ENCODE results near the gene FHAD1.

The FHAD1 gene

DNA sequence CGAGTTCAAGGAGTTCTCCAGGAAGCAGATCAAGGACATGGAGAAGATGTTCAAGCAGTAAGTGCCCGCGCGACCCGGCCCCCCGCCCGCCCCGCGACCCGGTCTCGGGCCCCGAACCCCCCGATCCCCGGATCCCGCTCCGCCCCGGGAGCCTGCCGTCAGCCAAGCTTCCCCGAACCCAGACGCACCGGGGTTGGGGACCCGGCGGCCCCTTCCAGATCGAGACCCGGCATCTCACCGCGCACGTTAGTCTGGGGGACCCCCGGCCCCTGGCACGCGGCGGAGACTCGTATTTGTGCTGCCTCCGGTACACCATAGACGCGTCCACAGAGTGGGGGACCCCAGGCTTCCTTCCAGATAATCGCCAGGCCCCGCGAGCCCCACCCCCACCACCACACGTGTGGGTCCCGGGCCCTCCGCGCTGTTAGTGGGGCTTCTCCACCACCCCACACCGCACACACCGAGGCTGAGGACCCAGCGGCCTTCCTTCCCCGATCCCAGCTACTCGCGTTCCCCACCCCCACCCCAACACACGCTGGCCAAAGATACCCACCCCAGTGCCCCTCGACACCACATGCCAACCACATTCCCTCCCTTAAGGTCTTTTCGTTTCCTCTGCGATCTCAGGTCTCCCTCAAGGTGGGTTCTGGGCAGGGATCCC is 163.3 kb downstream of the FHAD1 start:
- 4% methylated on average over 53 of the region's 53 CpGs for WGBS
- H3K27me3 ChIP-seq (ENCODE audit: insufficient read depth, low read length): peaks cover 36% of the 10 kb centered on the region
- H3K36me3 ChIP-seq (ENCODE audit: insufficient read depth, low read length): no peaks in the 10 kb centered on the region
- H3K4me3 ChIP-seq (ENCODE audit: low read length): peak overlapping the region; percentile 77
- H3K4me1 ChIP-seq (ENCODE audit: insufficient read depth, low read length): peaks cover 11% of the 10 kb centered on the region
- H3K27ac ChIP-seq (ENCODE audit: low read depth, low read length): no peak overlapping the region
- H3K9ac ChIP-seq (ENCODE audit: low read depth, low read length): peak overlapping the region; percentile 44; the same call in 1 of the 2 replicates
- H3K9me3 ChIP-seq (ENCODE audit: insufficient read depth, low read depth, low read length): no peaks in the 10 kb centered on the region

DNA sequence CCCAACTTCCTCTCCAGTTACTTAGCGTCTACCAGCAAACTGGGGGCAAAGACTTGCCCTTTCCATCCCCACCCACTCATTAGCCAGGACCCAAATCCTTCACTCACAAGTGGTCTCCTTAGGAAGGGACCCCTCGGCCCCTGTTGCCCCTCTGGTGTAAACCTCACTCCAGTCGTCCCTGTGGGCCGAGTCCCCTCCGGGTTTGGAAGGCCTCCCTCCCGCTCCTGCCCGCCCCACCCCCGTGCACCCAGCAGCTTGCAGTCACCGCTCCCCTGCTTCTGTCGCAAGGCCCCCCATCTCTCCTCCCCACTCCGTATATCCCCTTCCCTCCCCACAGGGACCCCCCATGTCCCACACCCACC is 163.8 kb downstream of the FHAD1 start:
- Histone ChIP-seq H3K9ac (ENCODE audit: low read depth, low read length) (no peak overlapping the region), H3K36me3 (ENCODE audit: insufficient read depth, low read length) (no peaks in the 10 kb centered on the region), H3K4me1 (ENCODE audit: insufficient read depth, low read length) (peaks cover 11% of the 10 kb centered on the region), H3K9me3 (ENCODE audit: insufficient read depth, low read depth, low read length) (no peaks in the 10 kb centered on the region), H3K4me3 (ENCODE audit: low read length) (peak overlapping the region; percentile 77), H3K27ac (ENCODE audit: low read depth, low read length) (no peak overlapping the region), H3K27me3 (ENCODE audit: insufficient read depth, low read length) (peaks cover 36% of the 10 kb centered on the region)
- 60% methylated on average over 11 of the region's 11 CpGs for whole genome bisulfite sequencing

DNA sequence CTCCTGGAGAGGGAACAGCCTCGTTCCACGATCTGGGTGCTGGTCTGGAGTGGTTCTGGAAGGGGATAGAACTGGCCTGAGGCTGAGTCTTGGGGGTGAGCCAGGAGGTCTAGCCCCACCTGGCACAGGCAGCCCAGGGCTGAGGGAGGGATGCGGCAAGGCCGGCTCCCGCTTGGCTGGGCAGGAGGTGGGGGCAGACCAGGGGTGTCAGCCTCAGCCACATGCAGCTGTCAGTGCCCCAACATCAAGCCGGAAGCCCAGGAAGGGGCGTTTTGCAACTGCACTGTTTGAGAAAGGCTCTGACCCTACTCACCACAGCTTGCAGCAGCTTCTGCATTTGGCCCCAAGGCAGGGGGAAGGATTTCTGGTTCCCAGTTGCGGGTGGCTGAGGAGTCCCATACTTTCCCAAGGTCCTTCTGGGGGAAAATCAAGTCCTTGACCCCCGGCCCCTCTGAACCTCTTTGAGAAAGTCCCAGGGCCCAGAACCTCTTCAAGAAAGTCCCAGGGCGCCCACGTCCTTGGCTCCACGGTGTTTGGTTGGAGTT is 164.6 kb downstream of the FHAD1 start:
- Histone ChIP-seq H3K36me3 (ENCODE audit: insufficient read depth, low read length) (no peaks in the 10 kb centered on the region), H3K9me3 (ENCODE audit: insufficient read depth, low read depth, low read length) (no peaks in the 10 kb centered on the region), H3K27me3 (ENCODE audit: insufficient read depth, low read length) (peaks cover 36% of the 10 kb centered on the region), H3K27ac (ENCODE audit: low read depth, low read length) (no peak overlapping the region), H3K4me3 (ENCODE audit: low read length) (no peak overlapping the region), H3K9ac (ENCODE audit: low read depth, low read length) (no peak overlapping the region), H3K4me1 (ENCODE audit: insufficient read depth, low read length) (peaks cover 11% of the 10 kb centered on the region)
- WGBS: 64% methylated on average over 12 of the region's 12 CpGs

DNA sequence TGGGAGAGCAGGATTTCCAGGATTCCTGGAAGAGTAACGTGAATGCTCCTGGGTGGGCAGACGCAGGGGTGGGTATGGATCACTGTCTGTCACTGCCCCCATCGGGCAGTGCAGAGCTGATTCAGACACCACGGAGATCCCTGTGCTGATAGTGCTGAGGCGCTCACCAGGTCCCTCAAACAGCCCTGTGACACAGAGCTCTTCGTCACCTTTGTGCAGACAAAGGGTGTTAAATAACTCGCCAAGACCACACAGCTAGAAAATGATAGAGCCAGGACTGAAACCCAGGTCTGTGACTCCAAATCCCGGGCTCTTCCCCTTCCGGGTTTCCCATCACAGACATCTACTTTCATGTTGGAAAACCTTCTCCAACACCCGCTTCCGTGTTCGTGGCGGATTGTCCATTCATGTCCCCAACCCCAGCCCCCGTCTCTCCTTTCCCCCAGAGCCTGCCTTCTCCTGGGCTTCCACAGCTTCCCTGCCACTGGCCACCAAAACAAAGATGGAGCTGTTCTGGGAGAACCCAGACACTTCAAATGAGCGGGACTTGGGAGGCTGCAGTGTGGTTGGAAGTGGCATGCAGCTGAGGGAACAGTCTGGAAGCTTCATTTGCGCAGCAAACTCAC is 165.3 kb downstream of the FHAD1 start:
- no peaks in the 10 kb centered on the region for H3K9me3 ChIP-seq (ENCODE audit: insufficient read depth, low read depth, low read length)
- no peak overlapping the region for H3K9ac ChIP-seq (ENCODE audit: low read depth, low read length)
- peaks cover 36% of the 10 kb centered on the region for H3K27me3 ChIP-seq (ENCODE audit: insufficient read depth, low read length)
- 78% methylated on average over 16 of the region's 16 CpGs for WGBS
- no peak overlapping the region for H3K4me3 ChIP-seq (ENCODE audit: low read length)
- peaks cover 11% of the 10 kb centered on the region for H3K4me1 ChIP-seq (ENCODE audit: insufficient read depth, low read length)
- H3K27ac ChIP-seq (ENCODE audit: low read depth, low read length): no peak overlapping the region
- H3K36me3 ChIP-seq (ENCODE audit: insufficient read depth, low read length): no peaks in the 10 kb centered on the region

DNA sequence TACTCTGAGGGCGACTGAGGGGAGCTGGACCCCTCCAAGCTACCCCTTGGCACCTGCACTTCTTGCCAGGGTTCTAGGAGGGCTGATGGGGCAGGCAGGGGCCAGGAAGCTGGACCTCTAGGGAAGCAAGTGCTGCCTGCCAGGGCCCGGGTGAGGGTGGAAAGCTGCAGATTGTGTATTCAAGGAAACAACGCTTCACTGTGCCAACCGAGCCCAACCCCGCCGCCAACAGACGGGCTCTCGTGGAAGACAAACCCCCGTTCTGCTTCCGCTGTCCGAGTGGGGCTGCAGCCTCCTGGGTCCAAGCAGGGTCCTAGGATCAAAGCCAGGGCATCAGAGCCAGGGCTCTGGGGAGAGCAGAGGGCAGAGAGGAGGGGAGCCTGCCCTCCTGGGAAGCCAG is 165.8 kb downstream of the FHAD1 start:
- no peak overlapping the region for H3K4me3 ChIP-seq (ENCODE audit: low read length)
- H3K4me1 ChIP-seq (ENCODE audit: insufficient read depth, low read length): peaks cover 11% of the 10 kb centered on the region
- H3K9me3 ChIP-seq (ENCODE audit: insufficient read depth, low read depth, low read length): no peaks in the 10 kb centered on the region
- 93% methylated on average over 11 of the region's 11 CpGs for WGBS
- no peak overlapping the region for H3K9ac ChIP-seq (ENCODE audit: low read depth, low read length)
- H3K27me3 ChIP-seq (ENCODE audit: insufficient read depth, low read length): peaks cover 36% of the 10 kb centered on the region
- no peaks in the 10 kb centered on the region for H3K36me3 ChIP-seq (ENCODE audit: insufficient read depth, low read length)
- H3K27ac ChIP-seq (ENCODE audit: low read depth, low read length): no peak overlapping the region

DNA sequence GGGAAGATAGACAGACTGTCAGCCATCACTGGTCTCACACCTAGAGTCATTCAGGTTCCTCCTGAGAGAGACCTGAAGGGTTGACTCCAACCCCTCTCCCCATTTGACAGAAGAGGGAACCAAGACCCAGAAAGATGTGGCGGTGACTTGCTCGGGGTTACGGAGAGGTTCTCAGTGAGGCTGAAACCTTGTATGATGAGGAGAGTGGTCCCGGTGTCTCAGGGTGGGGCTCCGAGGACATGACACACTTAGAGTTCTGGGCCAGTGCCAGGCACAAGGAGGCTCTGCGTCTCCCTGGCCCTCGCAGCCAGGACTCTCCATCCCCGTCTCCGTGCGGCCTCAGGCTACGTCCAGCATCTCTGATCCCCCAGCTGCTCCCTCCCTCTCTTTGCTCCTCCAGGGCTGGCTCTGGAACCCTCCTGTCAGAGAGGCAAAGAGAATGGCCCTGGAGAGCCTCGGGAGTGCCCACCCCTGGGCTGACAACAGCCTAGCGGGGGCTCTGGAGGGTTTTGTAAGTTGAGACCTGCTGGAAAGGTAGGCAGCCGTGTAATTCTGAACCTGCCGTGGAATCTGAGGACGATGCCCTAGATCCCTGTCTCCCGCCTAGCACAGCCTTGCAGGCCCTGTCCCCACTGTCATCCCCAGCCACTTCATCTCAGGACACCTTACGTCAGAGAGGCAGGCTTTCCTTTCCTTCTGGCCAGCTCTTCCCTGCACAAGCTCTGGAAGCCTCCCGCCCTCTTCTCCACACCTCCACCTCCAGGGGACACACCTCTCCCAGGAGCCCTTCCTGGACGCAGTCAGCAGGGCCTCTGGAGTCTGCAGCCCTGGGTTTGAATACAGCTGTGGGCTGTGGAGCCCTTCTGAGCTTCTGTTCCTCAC is 166.8 kb downstream of the FHAD1 start:
- 85% methylated on average over 20 of the region's 20 CpGs for WGBS
- no peak overlapping the region for H3K27ac ChIP-seq (ENCODE audit: low read depth, low read length)
- peaks cover 9% of the 10 kb centered on the region for H3K4me1 ChIP-seq (ENCODE audit: insufficient read depth, low read length)

DNA sequence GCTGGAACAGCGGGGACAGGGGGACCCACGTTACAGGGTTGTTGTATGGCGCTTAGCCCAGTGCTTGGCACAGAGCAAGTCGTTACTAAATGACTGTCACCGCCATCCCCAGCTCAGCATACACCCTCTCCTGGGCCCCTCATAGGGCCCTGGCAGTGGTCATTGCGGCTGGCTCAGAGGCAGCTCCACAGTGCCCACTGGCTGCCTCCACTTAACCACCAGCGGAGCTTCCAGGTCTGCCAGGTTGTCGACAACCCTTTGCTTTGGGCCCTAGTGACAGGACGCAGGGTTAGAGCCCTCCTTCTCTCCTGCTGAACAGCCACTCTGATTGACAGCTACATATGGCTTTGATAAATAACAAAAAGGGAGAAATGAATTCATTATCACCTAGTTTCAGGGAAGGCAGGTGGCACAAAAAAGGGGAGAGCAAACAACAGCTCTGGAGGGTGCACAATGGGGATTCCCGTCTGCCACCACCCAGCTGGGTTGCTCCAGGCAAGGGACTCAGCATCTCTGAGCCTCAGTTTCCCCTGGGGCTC is 167.5 kb downstream of the FHAD1 start:
- H3K9me3 ChIP-seq (ENCODE audit: insufficient read depth, low read depth, low read length): no peaks in the 10 kb centered on the region
- no peak overlapping the region for H3K4me3 ChIP-seq (ENCODE audit: low read length)
- H3K27ac ChIP-seq (ENCODE audit: low read depth, low read length): no peak overlapping the region
- 87% methylated on average over 10 of the region's 10 CpGs for WGBS
- peaks cover 4% of the 10 kb centered on the region; the same call in 1 of the 2 replicates for H3K4me1 ChIP-seq (ENCODE audit: insufficient read depth, low read length)
- H3K9ac ChIP-seq (ENCODE audit: low read depth, low read length): no peak overlapping the region
- peaks cover 22% of the 10 kb centered on the region for H3K27me3 ChIP-seq (ENCODE audit: insufficient read depth, low read length)
- no peaks in the 10 kb centered on the region for H3K36me3 ChIP-seq (ENCODE audit: insufficient read depth, low read length)

More for the DNA sequence above, 166.8 kb downstream of the FHAD1 start:
- no peaks in the 10 kb centered on the region for H3K36me3 ChIP-seq (ENCODE audit: insufficient read depth, low read length)
- H3K4me3 ChIP-seq (ENCODE audit: low read length): no peak overlapping the region
- H3K9me3 ChIP-seq (ENCODE audit: insufficient read depth, low read depth, low read length): no peaks in the 10 kb centered on the region
- H3K27me3 ChIP-seq (ENCODE audit: insufficient read depth, low read length): peaks cover 26% of the 10 kb centered on the region
- no peak overlapping the region for H3K9ac ChIP-seq (ENCODE audit: low read depth, low read length)

DNA sequence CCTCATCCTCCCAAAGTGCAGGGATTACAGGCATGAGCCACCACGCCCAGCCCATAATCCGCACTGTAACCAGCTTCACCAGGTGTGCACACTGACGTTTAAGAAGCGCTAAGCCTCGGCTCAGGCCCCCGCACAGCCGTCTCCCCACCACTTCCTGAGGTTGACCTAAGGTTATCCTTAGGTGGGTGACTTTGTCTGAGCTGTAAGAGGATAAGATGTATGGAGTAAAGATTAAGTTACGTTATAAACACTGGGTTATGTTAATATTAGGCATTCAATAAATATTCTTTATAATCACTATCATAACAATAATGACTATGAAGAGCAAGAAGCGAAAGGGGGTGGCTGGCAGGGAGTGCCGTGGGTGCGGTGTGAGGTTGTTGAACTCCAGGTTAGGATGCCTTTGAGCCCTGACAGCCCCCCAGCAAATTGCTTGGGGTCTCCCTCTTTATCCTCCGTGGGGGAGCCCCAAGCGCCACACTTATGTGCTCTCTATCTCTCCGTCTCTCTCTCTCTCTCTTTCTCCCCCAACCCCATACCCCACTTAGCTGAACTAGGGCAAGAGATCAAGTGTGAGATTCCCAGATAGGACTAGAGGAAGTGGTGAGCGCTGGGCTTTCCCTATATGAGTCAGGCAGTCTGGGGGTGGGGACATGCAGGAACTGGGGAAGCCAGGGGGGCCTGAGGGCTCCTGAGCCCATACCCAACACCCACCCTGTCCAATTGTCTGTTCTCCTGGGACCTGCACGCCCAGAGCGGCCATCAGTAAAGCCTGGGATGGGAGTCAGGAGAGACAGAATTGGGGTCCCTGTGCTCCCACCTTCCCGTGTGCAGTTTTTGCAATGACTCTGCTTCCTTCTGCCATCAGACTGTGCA is 170.3 kb downstream of the FHAD1 start:
- 85% methylated on average over 17 of the region's 18 CpGs for WGBS
- no peaks in the 10 kb centered on the region for H3K4me1 ChIP-seq (ENCODE audit: insufficient read depth, low read length)
- no peak overlapping the region for H3K9ac ChIP-seq (ENCODE audit: low read depth, low read length)
- H3K27me3 ChIP-seq (ENCODE audit: insufficient read depth, low read length): no peaks in the 10 kb centered on the region
- peaks cover 4% of the 10 kb centered on the region; the same call in 1 of the 2 replicates for H3K9me3 ChIP-seq (ENCODE audit: insufficient read depth, low read depth, low read length)
- H3K36me3 ChIP-seq (ENCODE audit: insufficient read depth, low read length): no peaks in the 10 kb centered on the region
- no peak overlapping the region for H3K4me3 ChIP-seq (ENCODE audit: low read length)
- H3K27ac ChIP-seq (ENCODE audit: low read depth, low read length): no peak overlapping the region

DNA sequence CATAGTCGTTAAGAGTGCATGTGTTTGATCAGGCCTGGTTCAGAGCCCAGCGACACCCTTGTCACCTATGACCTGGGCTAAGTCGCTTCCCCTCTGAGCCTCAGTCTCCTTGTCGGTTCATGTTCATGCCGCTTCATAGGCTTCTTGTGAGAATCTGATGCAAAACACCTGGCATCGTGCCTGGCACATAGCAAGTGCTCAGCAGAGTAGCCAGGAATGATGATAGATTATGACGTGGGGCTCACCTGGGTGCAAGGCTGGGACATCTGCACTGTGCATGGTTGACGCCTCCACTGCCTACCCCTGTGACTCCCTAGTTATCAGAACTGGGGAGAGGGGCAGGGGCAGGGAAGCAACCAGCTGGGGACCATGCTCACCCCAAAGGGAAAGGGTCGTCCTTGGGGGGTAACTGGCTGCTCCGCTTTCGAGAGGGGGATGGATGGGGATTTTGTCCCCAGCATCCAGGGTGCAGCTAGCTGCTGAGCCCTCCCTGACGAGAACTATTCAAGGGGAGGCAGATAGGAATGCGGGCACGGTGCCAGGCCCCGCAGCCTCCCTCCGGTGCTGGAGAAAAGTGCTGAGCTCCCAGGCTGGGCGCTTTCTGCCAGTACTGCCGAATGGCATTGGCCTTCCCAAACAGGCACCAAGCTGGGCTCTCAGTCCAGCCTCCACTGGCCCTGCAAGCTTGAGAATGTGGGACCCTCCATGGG is 171.9 kb downstream of the FHAD1 start:
- H3K4me1 ChIP-seq (ENCODE audit: insufficient read depth, low read length): no peaks in the 10 kb centered on the region
- 95% methylated on average over 18 of the region's 18 CpGs for WGBS
- no peaks in the 10 kb centered on the region for H3K36me3 ChIP-seq (ENCODE audit: insufficient read depth, low read length)
- H3K27me3 ChIP-seq (ENCODE audit: insufficient read depth, low read length): no peaks in the 10 kb centered on the region
- no peak overlapping the region for H3K9ac ChIP-seq (ENCODE audit: low read depth, low read length)
- H3K4me3 ChIP-seq (ENCODE audit: low read length): no peak overlapping the region
- no peak overlapping the region for H3K27ac ChIP-seq (ENCODE audit: low read depth, low read length)
- peaks cover 4% of the 10 kb centered on the region; the same call in 1 of the 2 replicates for H3K9me3 ChIP-seq (ENCODE audit: insufficient read depth, low read depth, low read length)
